Stomach (tissue), 4 donors: ENCODE data around the gene EPHA7.

Source experiments
- EP300 ChIP-seq: sonication (generic); formaldehyde crosslinking; IDR thresholded peaks from one replicate; pipeline ENCODE4 v1.6.1; 2017; ENCODE audit warnings: antibody characterized with exemption
- POLR2A ChIP-seq, 4 donors: fragments of 450-650 bp; IDR thresholded peaks; one replicate each; pipeline ENCODE4 v1.6.1; 2016; ENCODE audit warnings: antibody characterized with exemption in 4 of 4, control low read depth in 2 of 4, mild to moderate bottlenecking in 1 of 4, moderate library complexity in 1 of 4
- POLR2AphosphoS5 ChIP-seq, 3 donors: sonication (generic); formaldehyde crosslinking; IDR thresholded peaks; one replicate each; pipeline ENCODE4 v1.6.1; 2016; ENCODE audit warnings: antibody characterized with exemption in 3 of 3
- TF ChIP-seq, protein P1 (sequence below), 7 experiments: fragments of 450-650 bp in 4 of 7; fragments of 200-600 bp in 3 of 7; sonication (generic) in 3 of 7; IDR thresholded peaks; one replicate each; pipeline ENCODE4 v1.5.1; 2016 to 2019; ENCODE audit warnings: antibody characterized with exemption in 7 of 7, control low read depth in 2 of 7, mild to moderate bottlenecking in 1 of 7

DNA sequence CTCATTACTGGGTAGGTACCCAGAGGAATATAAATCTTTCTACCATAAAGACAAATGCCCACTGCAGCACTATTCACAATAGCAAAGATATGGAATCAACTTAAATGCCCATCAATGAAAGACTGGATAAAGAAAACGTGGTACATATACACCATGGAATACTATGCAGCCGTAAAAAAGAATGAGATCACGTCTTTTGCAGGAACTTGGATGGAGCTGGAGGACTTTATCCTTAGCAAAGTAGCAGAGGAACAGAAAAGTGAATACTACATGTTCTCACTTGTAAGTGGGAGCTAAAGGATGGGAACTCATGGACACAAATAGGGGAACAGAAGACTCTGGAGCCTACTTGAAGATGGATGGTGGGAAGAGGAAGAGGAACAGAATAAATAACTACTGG is 119.7 kb downstream of the EPHA7 start:
- TF ChIP-seq, protein P1, sequence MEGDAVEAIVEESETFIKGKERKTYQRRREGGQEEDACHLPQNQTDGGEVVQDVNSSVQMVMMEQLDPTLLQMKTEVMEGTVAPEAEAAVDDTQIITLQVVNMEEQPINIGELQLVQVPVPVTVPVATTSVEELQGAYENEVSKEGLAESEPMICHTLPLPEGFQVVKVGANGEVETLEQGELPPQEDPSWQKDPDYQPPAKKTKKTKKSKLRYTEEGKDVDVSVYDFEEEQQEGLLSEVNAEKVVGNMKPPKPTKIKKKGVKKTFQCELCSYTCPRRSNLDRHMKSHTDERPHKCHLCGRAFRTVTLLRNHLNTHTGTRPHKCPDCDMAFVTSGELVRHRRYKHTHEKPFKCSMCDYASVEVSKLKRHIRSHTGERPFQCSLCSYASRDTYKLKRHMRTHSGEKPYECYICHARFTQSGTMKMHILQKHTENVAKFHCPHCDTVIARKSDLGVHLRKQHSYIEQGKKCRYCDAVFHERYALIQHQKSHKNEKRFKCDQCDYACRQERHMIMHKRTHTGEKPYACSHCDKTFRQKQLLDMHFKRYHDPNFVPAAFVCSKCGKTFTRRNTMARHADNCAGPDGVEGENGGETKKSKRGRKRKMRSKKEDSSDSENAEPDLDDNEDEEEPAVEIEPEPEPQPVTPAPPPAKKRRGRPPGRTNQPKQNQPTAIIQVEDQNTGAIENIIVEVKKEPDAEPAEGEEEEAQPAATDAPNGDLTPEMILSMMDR (IDR thresholded peaks at IDR 0.05): no peak
- TF ChIP-seq POLR2A (IDR thresholded peaks at IDR 0.05) (no peak), POLR2AphosphoS5 (IDR thresholded peaks at IDR 0.05) (no peak), EP300 (no peak)
